PC-3 (cell line): ENCODE data around the gene MYO5C.

Experiments used
- CTCF ChIP-seq: fragments of 300-600 bp; sonication (generic); conservative IDR thresholded peaks from 2 replicates; pipeline ENCODE4 v1.5.1; 2017; ENCODE audit warnings: antibody characterized with exemption, low read depth, mild to moderate bottlenecking, low read length
- EZH2phosphoT487 ChIP-seq: fragments of 300-600 bp; sonication (generic); IDR thresholded peaks from 2 replicates; pipeline ENCODE4 v1.6.1; 2018; ENCODE audit warnings: mild to moderate bottlenecking, antibody characterized with exemption, low read length, borderline replicate concordance

- no peak for TF ChIP-seq CTCF
- no peak for TF ChIP-seq EZH2phosphoT487
These were observed 49.0 kb upstream of the MYO5C start for GRCh38 chr15:52344592-52344991.
